ENCODE results near the gene SOX6. TPM values are rescaled to one million over a fixed set of nuclear protein-coding genes. Genes with fewer than 3 reads are reported as not detected.
A peak's percentile ranks its signal among the peaks of the same experiment; 100 is the strongest.

The SOX6 gene
- total RNA-seq, 1 experiment from 2014 or later = 0.84 TPM

- DNase-seq (ENCODE audit: low read depth) = no peak
These were observed 9.4 kb upstream of the SOX6 start for GRCh38 chr11:16365581-16366228.

- no peak for DNase-seq (ENCODE audit: low read depth)
These were observed 7.9 kb upstream of the SOX6 start for GRCh38 chr11:16364254-16364653.

GRCh38 chr11:16363706-16364105 lies 7.4 kb upstream of the SOX6 start:
- DNase-seq (ENCODE audit: low read depth) = no peak

GRCh38 chr11:16361108-16361865 lies 4.9 kb upstream of the SOX6 start:
- no peak for DNase-seq (ENCODE audit: low read depth)

- no peak for DNase-seq (ENCODE audit: low read depth)
These were observed 3.0 kb upstream of the SOX6 start for GRCh38 chr11:16359369-16359768.

GRCh38 chr11:16358726-16359125 lies 2.4 kb upstream of the SOX6 start:
- no peak for DNase-seq (ENCODE audit: low read depth)

GRCh38 chr11:16357775-16358174 lies 1.4 kb upstream of the SOX6 start:
- DNase-seq (ENCODE audit: low read depth) = no peak

GRCh38 chr11:16356761-16357393 lies 531 bp upstream of the SOX6 start:
- no peak for DNase-seq (ENCODE audit: low read depth)

- DNase-seq (ENCODE audit: low read depth) = no peak
These were observed 3.6 kb downstream of the SOX6 start for GRCh38 chr11:16352707-16353106.

GRCh38 chr11:16350125-16350524 lies 6.2 kb downstream of the SOX6 start:
- DNase-seq (ENCODE audit: low read depth) = no peak

GRCh38 chr11:16347928-16348685 lies 8.2 kb downstream of the SOX6 start:
- DNase-seq (ENCODE audit: low read depth) = no peak

- peak; percentile 17 for DNase-seq (ENCODE audit: low read depth)
These were observed 9.4 kb downstream of the SOX6 start for GRCh38 chr11:16346975-16347374.

GRCh38 chr11:16341853-16342252 lies 14.5 kb downstream of the SOX6 start:
- DNase-seq (ENCODE audit: low read depth) = no peak

GRCh38 chr11:16338393-16338792 lies 18.0 kb downstream of the SOX6 start:
- DNase-seq (ENCODE audit: low read depth) = no peak

GRCh38 chr11:16337421-16338213 lies 18.7 kb downstream of the SOX6 start:
- DNase-seq (ENCODE audit: low read depth) = no peak

GRCh38 chr11:16336721-16337120 lies 19.6 kb downstream of the SOX6 start:
- no peak for DNase-seq (ENCODE audit: low read depth)

GRCh38 chr11:16336204-16336603 lies 20.1 kb downstream of the SOX6 start:
- no peak for DNase-seq (ENCODE audit: low read depth)

- no peak for DNase-seq (ENCODE audit: low read depth)
These were observed 20.9 kb downstream of the SOX6 start for GRCh38 chr11:16335236-16335962.

- DNase-seq (ENCODE audit: low read depth) = peak; percentile 58
These were observed 29.6 kb downstream of the SOX6 start for GRCh38 chr11:16326679-16327297.

GRCh38 chr11:16322190-16322589 lies 34.2 kb downstream of the SOX6 start:
- no peak for DNase-seq (ENCODE audit: low read depth)
